ENCODE results near the gene OPN4.

The OPN4 gene

DNA sequence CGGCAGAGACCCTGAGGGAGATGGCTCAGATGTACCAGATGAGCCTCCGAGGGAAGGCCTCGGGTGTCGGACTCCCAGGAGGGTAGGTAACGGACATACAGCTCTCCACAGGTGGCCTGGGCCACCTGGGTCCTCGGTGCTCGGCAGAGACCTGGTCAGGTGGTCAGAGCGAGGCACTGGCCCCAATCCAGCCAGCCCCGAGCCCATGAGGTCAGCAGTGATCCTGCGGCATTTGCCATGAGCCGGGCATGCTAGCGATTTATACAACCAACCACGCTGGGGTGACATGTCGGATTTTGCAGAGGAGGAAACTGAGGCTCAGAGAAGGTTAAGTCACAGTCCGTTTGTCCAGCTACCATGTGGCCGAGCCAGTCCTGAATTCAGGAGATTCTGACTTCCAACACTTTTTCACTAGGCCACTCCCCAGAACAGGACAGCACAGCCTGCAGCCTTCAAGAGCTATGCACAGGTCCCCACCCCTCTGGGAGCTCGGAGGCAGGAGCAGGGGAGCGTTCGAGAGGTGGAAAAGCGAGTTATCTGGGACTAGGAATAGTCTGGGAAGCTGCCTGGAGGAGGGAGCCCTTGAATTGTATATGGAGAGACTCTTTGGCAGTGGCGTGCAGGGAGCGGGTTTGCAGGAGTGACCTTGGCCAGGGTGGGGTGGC is 27.5 kb downstream of the OPN4 start:
- DNase-seq: no peak

DNA sequence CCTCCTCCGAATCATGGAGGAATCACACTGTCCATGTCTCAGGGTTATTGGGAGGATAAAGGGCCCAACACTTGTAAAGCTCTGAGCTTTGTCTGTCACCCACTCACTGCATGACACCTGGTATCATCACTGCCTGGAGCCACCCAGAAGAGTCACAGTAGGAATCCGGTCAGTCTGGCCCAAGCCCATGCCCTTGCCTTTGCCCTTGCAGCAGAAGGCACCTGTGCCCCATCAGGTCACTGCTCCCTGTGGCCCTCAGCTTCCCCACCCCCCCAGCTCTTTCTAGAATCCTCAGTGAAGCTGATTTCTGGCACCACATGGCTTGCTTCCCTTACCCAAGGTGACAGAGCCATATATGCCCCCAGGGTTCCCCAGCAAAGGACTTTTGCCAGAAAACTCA is 28.3 kb downstream of the OPN4 start:
- DNase-seq: no peak

DNA sequence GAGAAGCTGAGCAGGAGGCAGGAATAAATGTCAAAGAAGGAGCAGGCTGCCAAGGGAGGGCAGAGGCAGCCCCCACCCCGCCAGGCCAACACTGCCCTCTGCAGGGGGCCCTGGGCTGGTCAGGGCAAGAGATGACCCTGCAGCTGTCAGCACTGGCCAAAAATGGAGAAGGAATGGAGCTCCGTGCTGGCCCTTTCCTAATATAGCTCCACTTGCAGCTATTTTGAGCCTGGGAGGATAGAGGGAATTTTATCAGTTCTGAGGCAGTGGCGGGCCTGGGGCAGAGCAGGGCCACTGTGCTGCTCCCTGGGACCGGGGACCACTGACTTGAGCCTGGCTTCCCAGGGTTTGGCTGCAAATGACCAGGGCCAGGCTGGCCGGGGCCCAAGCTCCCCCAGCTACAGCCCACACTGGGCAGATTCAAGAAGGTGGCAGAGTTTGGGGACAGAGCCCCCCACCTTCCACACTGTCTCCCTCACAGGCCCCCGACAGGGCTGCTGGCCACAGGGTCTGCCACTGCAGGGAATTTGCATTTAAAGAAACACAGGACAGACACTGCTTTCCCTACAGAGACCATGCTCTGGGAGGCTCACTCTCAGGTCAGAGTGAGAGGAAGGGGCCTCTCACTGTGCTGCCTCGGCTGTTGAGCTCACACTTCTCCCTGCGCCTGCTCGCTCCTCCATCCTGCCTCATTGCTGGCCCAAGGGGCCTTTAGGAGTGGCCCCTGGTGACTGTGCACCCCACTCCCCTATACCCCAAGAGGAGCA is 30.2 kb downstream of the OPN4 start:
- DNase-seq: no peak

DNA sequence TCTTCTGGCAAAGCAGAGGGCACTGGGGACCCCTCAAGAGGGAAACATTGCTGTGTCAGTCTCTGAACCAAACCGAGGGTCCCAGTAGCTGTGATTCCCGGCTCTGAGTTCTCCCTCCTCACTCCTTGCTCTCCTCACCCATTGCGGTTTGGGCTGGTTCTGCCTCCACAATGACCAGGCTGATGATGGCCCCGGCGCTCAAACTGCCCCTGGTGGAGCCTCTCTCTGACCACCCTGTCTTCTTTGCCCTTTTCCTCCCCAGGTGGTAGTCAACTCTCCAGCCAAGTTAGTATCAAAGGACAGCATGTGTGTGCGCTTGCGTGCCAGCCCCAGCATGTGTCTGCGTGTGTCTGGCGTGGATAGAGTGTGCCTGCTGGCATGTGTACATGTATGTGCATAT is 31.1 kb downstream of the OPN4 start:
- DNase-seq: no peak

DNA sequence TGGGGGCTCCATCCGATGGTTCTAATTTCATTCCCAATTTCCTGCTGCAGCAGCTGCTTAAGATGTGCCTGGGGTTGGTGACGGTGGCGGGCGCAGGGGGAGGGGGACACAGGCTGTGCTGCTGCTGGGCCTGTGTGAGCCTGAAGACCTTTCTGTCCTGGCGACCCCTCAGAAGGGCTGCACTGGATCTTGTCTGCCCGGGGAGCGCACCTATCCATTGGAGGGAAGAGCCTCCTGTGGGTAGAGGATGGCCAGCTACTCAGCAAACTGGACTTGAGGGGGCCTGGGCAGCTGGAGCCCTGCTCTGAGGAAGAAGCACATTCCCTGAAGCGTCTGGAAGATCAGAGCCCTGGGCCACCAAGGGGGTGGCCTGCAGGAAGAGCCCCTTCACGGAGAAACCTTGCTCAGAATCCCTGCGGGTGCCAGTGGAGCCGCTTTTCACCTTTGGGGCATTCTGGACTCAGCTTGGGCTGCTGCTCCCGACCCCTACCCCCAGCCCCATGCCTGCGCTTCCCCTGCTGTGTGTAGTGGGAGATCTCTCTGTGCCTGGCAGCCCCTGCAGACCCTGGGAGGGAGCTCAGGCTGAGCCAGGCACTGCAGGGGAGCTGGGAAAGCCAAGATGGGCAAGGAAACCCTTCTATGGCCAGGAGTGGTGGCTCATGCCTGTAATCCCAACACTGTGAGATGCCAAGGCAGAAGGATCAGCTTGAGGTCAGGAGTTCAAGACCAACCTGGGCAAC is 31.7 kb downstream of the OPN4 start:
- no peak for DNase-seq

DNA sequence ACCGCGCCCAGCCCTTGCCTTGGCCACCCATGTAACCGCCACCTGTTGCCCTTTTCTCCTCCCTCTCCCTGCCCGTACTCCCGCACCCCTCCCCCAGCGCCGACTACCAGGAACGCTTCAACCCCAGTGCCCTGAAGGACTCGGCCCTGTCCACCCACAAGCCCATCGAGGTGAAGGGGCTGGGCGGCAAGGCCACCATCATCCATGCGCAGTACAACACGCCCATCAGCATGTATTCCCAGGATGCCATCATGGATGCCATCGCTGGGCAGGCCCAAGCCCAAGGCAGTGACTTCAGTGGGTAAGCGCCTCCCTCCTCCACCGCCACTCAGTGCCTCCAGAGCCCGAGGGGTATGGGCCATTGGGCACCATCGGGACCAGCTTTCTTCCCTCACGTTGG is 32.6 kb downstream of the OPN4 start:
- no peak for DNase-seq

DNA sequence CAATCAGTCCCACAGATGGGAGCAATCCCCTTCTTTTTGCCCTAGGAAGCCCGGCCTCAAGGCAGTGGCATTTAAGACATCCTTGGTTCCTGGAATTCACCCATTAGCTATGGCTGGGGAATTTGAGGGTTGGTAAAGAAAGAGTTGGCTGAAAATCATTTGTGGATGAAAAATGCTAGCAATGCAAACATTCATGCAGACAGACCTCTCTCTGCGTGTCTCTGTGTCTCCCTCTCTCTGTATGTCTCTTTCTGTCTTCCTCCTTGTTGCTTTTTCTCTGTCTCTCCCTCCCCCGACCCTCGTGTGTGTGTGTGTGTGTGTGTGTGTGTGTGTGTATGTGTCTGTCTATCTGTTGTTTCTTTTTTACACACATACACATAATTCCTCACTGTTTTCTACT is 33.4 kb downstream of the OPN4 start:
- DNase-seq: no peak

DNA sequence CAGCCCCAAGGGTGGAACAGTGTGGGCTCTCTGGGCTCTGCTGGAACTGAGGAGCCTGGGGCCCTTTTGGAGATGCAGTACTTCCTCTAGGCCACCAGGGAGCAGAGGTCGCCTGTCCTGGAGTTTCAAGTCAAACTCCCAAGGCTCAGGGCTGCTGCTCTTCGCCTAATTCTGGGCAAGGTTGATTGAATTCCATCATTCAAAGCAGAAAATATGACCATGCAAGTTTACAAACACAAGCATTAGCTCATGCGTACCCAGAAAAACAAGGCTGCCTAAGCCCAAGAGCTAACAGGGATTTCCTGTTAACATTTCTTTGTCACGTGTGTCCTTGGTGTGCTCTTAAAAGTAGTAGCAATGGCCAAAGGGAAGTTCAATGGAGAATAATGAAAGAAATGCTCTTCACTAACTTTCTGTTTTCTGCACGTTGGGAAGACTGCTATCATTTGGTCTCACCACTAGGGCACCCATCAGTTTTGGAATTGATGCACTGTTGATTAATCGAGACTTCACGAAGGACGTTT is 34.1 kb downstream of the OPN4 start:
- DNase-seq: peak; percentile 16

DNA sequence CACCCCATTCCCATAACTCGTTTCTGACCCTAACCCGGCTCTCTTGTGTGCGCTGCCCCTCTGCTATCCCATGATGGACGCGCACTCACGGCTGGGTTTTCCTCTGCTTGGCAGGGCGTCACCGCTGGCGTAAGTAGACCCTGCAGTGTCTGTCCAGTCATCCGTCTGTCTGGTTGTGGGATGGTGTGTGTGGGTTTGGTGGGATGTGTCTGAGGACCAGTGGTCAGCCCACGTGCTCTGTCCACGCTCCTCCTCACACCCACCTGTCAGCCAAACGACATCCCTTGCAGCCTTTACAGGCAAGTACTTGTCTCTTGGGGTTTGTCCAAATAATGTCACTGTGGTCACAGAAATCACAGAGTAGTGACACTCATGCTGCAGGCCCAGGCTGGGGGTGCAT is 34.8 kb downstream of the OPN4 start:
- no peak for DNase-seq

DNA sequence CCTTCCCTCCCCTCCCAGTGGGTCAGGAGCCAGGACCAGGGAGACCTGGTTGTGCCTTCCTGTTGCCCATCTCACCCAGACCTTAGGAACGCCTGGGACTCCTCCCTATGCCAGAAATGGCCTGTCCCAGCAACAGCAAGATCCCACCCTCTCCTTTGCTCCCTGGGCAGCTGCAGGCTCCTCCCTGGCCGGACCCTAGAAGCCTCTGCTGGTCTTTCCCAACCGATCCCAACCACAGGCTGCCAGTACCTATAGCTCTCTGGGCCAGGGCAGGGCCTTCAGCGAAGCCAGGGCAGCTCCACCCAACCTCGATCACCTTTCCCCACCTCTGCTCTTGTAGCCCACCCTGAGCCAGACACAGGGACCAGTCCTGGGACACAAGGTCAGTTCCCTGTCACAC is 35.9 kb downstream of the OPN4 start:
- no peak for DNase-seq

DNA sequence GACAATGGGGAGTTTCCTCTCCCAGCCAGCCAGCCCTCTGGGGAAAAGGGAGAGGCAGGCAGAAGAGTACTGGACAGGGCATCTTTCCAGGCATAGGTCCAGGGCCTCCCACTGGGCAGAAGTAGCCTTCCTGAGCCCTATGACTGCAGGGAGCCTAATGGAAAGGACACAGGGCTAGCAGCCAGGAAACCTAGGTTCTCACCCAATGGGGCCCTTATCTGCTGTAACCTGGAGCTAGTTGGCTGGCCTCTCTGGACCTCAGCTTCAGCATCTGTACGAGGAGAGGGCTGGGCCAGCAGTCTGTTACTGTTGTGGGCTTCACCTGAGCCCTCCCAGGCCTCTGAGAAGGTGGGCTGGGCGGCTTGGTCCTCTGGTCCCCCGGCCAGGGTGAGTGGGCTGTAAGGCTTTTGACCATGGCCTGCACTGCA is 36.3 kb downstream of the OPN4 start:
- no peak for DNase-seq

DNA sequence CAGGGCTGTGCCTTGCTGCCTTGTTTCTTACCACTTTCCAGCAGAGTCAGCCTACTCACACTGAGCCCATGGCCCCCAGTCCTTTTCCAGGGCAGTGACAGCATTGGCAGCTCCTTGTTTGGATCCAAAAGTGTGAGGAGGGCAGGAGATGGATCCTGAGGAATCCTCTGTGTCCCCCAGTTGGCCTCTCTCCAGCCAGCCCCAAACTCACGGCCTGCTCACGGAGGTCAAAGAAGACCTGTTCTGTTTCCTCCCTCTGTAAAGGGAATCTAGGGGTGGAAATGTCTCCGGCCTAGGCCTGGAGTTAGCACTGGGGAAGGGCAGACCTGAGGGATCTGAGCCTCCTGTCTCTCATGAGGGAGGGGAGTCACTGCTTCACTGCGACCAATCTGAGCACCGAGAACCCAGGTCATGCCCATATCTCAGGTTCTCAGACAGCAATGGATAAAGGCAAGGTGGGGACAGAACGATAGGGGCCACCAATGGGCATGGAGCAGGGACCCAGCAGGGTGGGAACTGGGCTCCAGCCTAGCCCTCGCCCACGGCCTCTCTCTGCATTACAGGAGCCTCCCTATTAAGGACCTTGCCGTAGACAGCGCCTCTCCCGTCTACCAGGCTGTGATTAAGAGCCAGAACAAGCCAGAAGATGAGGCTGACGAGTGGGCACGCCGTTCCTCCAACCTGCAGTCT is 37.1 kb downstream of the OPN4 start:
- DNase-seq: no peak

DNA sequence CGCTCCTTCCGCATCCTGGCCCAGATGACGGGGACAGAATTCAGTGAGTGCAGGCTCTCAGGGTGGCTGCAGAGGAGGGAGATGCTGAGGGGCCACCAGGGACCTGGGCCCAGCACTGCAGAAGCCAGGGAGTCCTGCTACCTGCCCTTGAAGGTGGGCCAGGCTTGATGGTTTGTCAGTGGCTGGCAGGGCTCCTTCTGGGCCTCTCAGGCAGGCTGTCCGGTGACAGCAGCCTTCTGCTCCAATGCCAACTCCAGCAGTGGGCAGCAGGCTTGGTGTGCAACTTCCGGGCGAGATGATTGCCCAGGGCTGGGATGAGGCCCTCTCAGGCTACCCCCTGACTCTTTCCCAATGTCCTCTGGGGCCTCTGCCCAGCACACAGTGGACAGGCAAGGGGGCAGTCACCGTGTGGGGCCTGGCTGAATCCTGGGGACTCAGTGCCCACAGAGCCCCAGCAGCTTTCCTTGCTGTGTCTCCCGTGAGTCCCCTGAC is 37.7 kb downstream of the OPN4 start:
- DNase-seq: no peak

DNA sequence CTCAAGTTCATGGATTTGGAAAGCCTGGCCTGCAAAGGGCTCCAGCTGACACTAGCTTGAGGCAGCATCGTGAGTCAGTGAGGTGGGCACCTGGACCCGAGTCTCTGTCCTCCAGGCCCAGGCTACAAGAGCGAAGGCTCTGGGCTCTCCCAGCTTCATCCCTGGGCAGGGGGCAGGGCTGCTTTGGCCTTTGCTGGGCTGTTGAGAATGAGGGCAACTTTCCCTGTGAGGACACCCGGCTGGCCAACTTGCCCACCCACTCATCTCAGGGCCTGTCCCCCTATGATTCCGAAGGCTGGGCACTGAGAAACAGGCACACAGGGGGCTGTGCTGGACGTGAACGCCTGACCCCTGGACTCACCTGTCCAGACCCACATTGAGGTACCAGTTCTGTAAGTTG is 38.3 kb downstream of the OPN4 start:
- DNase-seq: no peak

DNA sequence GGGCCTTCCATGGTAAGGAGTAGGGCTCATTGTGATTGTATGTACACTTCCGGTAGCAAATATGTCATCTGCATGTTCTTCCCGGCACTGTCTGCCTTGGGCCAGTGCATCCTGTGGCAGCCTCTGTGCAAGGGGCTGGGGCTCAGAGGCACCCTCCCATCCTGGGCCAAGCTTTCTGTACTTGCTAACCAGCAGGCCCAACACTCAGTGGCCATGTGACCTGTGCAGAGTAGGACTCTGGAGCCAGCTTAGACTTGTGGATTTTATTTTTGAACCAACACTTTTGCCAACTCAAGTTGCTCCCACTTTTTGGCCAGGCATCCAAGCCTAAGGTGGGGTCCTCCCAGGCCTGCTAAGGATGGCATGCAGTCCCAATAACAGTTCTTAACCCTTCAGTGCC is 38.9 kb downstream of the OPN4 start:
- DNase-seq: no peak

DNA sequence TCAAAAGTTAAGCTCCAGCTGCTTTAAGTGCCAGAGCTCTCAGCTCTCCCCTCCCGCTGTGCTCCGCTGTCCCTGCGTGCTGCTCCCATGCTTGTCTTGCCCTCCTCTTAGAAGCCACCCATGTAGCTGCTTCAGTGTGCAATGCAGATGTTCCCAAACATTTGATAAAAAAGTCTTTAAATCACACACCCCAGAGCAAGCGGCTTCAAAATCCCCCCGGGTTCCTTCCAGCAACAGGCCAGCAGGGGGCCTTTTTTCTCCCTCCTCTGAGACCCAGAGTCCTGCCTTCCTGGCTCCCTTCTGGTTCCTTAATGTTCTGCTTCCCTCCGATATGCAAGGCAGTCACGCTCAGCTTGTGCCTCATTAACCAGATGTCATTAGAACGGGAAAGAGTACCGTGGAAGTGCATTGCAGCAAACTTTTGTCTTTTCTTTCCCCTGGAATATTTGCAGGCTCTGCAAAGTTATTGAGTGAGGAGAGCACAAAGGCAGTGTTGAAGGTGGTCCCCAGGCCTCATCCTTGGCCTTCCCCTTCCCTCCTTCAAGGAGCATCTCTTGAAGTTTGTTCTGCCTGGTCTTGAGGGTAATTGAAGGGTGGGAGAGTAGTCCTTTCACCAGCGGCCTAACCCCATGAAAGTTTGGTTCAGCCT is 39.5 kb downstream of the OPN4 start:
- DNase-seq: no peak

DNA sequence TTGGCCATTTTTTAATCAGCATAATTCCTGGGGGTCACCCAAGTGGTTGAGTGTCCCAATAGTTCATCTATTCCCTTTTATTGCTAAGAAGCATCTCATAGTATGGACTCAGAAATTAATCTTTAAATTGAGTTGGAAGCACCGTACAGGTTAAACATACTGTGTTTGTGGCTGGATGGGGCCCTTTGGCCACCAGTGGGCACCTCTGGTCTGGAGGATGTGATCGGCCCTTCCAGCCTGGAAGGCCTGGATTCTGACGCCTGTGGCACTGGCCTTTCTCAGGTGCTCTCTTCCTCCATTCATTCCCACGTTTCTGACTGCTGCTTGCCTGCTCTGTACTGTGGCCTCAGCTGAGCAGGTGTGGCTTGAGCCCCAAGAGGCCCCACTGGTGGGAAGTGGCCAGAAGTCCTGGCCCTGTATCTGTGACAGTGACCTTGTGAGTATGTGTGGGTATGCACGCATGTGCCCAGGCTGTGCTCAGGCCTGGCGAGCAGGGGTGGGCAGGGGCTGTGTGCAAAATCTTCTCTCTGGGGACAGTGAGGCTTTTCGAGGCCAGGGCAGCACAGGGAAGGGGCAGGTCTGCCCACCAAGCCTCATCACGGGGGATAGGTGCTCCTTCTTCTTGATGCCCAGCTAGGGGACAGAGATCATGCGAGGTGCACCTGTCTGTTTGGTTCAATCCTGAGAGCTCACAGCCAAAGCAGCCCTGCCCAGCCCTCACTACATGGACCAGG is 44.0 kb downstream of the OPN4 start:
- no peak for DNase-seq

DNA sequence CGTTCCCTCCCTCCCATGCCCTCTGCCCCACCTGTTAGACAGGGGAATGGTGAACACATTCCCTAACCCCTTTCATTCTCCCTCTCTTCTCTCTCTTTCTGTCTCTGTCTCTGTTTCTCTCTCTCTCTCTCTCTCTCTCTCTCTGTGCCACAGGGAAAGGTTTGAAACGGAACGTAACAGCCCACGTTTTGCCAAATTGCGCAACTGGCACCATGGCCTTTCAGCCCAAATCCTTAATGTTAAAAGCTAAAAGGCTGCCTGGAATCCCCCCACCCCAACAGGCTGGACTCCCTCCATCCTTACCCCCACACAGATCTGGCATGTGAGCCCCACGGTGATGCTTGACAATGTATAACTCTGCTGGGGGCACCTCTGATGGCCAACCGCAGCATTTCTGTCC is 44.8 kb downstream of the OPN4 start:
- DNase-seq: no peak

DNA sequence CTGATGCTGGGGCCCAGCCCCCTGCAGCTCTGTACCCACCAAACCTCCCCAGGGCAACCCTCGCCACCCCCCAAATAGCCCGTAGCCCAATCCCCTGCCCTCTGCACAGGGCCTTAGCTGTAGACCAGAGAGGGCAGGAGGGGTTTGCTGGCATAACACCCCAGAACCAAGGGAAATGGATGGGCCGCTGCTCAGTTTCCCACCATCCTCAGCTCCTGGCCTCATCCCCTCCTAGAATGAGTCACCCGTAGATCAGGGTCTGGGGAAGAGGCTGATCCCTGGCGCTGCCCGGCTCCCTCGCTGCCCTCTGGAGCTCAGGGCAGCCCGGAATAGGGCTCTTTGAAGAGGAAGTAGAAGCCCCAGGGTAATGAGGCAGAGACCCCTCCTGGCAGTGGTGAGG is 45.2 kb downstream of the OPN4 start:
- DNase-seq: no peak

DNA sequence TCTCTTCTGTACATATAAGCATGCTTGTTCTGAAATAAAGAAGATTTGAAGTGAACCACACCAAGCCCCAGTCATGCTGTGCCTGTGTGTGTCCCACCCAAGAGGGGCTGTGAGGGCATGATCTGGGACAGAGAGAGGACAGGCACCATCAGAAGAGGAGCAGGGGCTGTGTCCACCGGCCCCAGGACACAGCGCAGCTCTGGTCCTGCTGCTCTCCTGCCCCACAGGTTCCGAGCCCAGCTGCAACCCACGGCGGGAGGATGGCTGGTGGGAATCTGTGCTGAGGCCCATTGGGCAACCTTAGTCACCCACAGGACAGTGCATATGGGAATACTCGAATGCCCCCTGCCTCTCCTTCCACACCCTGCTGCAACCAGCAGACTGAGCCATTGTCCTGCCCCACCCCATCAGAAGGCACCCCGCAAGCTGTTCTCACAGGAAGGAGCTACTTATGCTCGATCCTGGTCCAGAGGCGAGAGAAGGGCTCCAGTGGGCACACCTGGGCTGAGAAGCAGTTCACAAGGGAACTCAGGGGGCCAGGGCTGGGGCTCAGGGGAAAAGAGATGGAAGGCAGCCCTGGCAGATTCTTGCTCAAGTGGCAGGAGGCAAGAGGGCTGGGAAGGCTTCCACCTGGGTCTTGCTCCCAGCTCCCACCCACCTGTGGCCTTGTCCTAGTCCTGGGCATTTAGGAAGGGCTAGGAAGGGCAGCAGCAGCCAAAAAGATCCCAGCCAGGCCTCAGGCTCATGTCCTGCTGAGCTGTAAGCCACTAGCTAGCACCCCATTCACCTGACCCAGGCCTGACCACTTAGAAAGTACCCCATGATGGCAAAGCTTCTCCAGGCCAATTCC is 45.9 kb downstream of the OPN4 start:
- DNase-seq: no peak
